HepG2 (cell line): ENCODE data around the gene FIZ1. TPM values are rescaled to one million over a fixed set of nuclear protein-coding genes. Genes with fewer than 3 reads are reported as not detected.

Source experiments
- ATAC-seq: fragments of 200-7000 bp; cut with Tn5 transposase; 3 replicates; pipeline ENCODE4 v1.9.1; 2020; ENCODE audit warnings: mild to moderate bottlenecking, moderate library complexity
- BruUV-seq: library from RNA; stranded (reverse); fragments of 400-500 nt; replicated peaks from 2 replicates; lab custom pipeline; 2021; lab: Mats Ljungman, UMichigan
- CTCF ChIA-PET: fragments of 300-600 bp; formaldehyde crosslinking; extraction: SDS; loops from one replicate; lab custom pipeline; 2021; ENCODE audit warnings: low total read pairs, inconsistent platforms, low intra/inter-chr PET ratio; lab: Yijun Ruan, JAX
- POLR2A ChIA-PET: fragments of 350-600 bp; sonication (Branson Sonifier 250); formaldehyde crosslinking; loops from one replicate; lab custom pipeline; 2020; ENCODE audit warnings: antibody characterized with exemption, inconsistent platforms; lab: Yijun Ruan, JAX
- DNase-seq: peaks from one replicate; pipeline ENCODE4 v3.0.0-alpha.2; 2015; ENCODE audit warnings: low spot score
- FAIRE-seq: peaks from 3 replicates; lab custom pipeline; 2011; peaks lifted over from hg19 to GRCh38; lab: Jason Lieb, UNC
- H2AFZ ChIP-seq: one replicate; pipeline ENCODE4 v1.6.1; 2011; ENCODE audit warnings: low read length, inconsistent platforms
- H3K27ac ChIP-seq: fragments of 300-600 bp; 3 replicates; pipeline ENCODE4 v1.8.0; 2011; ENCODE audit warnings: mixed run types, mild to moderate bottlenecking, mixed read lengths, low read length, inconsistent platforms; ENCODE audit not compliant: insufficient read depth; ENCODE audit errors: extremely low read length
- H3K27me3 ChIP-seq, 2 experiments: fragments of 200-600 bp in 1 of 2; 2 replicates in 1 of 2; 3 replicates in 1 of 2; pipeline versions ENCODE4 v1.6.0 to v1.8.0; 2011; ENCODE audit warnings: low read length in 2 of 2, mild to moderate bottlenecking in 2 of 2, moderate library complexity in 2 of 2, inconsistent platforms in 1 of 2; ENCODE audit not compliant: insufficient read depth in 2 of 2, control insufficient read depth in 1 of 2
- H3K36me3 ChIP-seq, 2 experiments: fragments of 200-600 bp in 1 of 2; replicated peaks in 1 of 2; 2 replicates in 1 of 2; 3 replicates in 1 of 2; pipeline versions ENCODE4 v1.5.1 to v1.8.0; 2011; ENCODE audit warnings: low read length in 2 of 2, inconsistent platforms in 1 of 2; ENCODE audit not compliant: insufficient read depth in 2 of 2, control insufficient read depth in 1 of 2
- H3K4me1 ChIP-seq: 2 replicates; pipeline ENCODE4 v1.5.1; 2012; ENCODE audit warnings: low read length, inconsistent platforms; ENCODE audit not compliant: insufficient read depth
- H3K4me2 ChIP-seq: 2 replicates; pipeline ENCODE4 v1.6.0; 2011; ENCODE audit warnings: low read depth, low read length, inconsistent platforms
- H3K4me3 ChIP-seq, 3 experiments: fragments of 200-600 bp in 1 of 3; sonication (generic), shearing (Covaris generic) in 1 of 3; replicated peaks in 1 of 3; 2 replicates each; pipeline ENCODE4 v1.5.1; 2011 to 2016; ENCODE audit warnings: low read length in 3 of 3, inconsistent platforms in 2 of 3, low read depth in 2 of 3, mild to moderate bottlenecking in 2 of 3, control low read depth in 1 of 3, mixed read lengths in 1 of 3; ENCODE audit not compliant: insufficient read depth in 1 of 3
- H3K79me2 ChIP-seq: one replicate; pipeline ENCODE4 v1.6.1; 2011; ENCODE audit warnings: low read length, inconsistent platforms; ENCODE audit not compliant: insufficient read depth
- H3K9ac ChIP-seq: 2 replicates; pipeline ENCODE4 v1.6.0; 2011; ENCODE audit warnings: mild to moderate bottlenecking, low read depth, low read length, inconsistent platforms; ENCODE audit not compliant: insufficient read depth
- H3K9me3 ChIP-seq: 2 replicates; pipeline ENCODE4 v1.5.1; 2012; ENCODE audit warnings: mild to moderate bottlenecking, low read length
- H4K20me1 ChIP-seq: 2 replicates; pipeline ENCODE4 v1.6.0; 2011; ENCODE audit warnings: inconsistent platforms, mild to moderate bottlenecking, low read length, moderate library complexity; ENCODE audit not compliant: insufficient read depth
- HMG20B ChIP-seq: conservative IDR thresholded peaks from 2 replicates; pipeline ENCODE4 v1.6.1; 2016; ENCODE audit warnings: missing genetic modification reagents, missing compliant biosample characterization
- JUN ChIP-seq: sonication (generic); formaldehyde crosslinking; IDR thresholded peaks from 2 replicates; pipeline ENCODE4 v1.4.0; 2020; ENCODE audit warnings: mild to moderate bottlenecking, missing genetic modification reagents
- MXD4 ChIP-seq: IDR thresholded peaks from 2 replicates; pipeline ENCODE4 v1.6.1; 2016; ENCODE audit warnings: mild to moderate bottlenecking, missing biosample characterization, missing genetic modification reagents
- NFRKB ChIP-seq: fragments of 450-650 bp; IDR thresholded peaks from 2 replicates; pipeline ENCODE4 v1.6.1; 2017
- SOX5 ChIP-seq: IDR thresholded peaks from 2 replicates; pipeline ENCODE4 v1.6.1; 2016; ENCODE audit warnings: borderline replicate concordance
- XRCC5 ChIP-seq: fragments of 200-400 bp; formaldehyde crosslinking; optimal IDR thresholded peaks from 2 replicates; pipeline ENCODE3; 2017; ENCODE audit warnings: mild to moderate bottlenecking, low read length
- ZFX ChIP-seq: sonication (generic); formaldehyde crosslinking; IDR thresholded peaks from 2 replicates; pipeline ENCODE4 v1.4.0; 2020; ENCODE audit warnings: mild to moderate bottlenecking, low read depth, missing genetic modification reagents, moderate library complexity
- ZNF234 ChIP-seq: sonication (generic); formaldehyde crosslinking; conservative IDR thresholded peaks from 2 replicates; pipeline ENCODE4 v1.5.1; 2020; ENCODE audit warnings: mild to moderate bottlenecking, missing genetic modification reagents
- ZNF253 ChIP-seq: sonication (generic); formaldehyde crosslinking; IDR thresholded peaks from 2 replicates; pipeline ENCODE4 v1.8.0; 2022; ENCODE audit warnings: mild to moderate bottlenecking, missing genetic modification reagents, borderline replicate concordance
- ZNF331 ChIP-seq: sonication (generic); formaldehyde crosslinking; IDR thresholded peaks from 2 replicates; pipeline ENCODE4 v1.4.0; 2020; ENCODE audit warnings: missing genetic modification reagents
- ZNF431 ChIP-seq: sonication (generic); formaldehyde crosslinking; IDR thresholded peaks from 2 replicates; pipeline ENCODE4 v1.9.0; 2022; ENCODE audit warnings: missing genetic modification reagents, low read depth, mild to moderate bottlenecking, borderline replicate concordance
- ZNF484 ChIP-seq: sonication (generic); formaldehyde crosslinking; IDR thresholded peaks from 2 replicates; pipeline ENCODE4 v1.5.1; 2020; ENCODE audit warnings: mild to moderate bottlenecking, low read depth, missing genetic modification reagents, borderline replicate concordance
- ZNF550 ChIP-seq: sonication (generic); formaldehyde crosslinking; IDR thresholded peaks from 2 replicates; pipeline ENCODE4 v1.4.0; 2020; ENCODE audit warnings: mild to moderate bottlenecking, missing genetic modification reagents, borderline replicate concordance
- ZNF782 ChIP-seq: sonication (generic); formaldehyde crosslinking; IDR thresholded peaks from 2 replicates; pipeline ENCODE4 v1.4.0; 2020; ENCODE audit warnings: missing genetic modification reagents, mild to moderate bottlenecking, borderline replicate concordance
- WGBS: methylation state at CpG from one replicate; pipeline ENCODE4 v1.1.6; 2017; ENCODE audit warnings: low lambda C conversion rate; 5-methylcytosine and 5-hydroxymethylcytosine counted together
- in situ Hi-C: cut with HindIII; loops from 2 replicates; pipeline ENCODE4 v1.10.0; 2017; ENCODE audit warnings: low pct_unique_long_range_greater_than_20kb; ENCODE audit not compliant: extremely low pct_ligation_motif_present
- intact Hi-C: fragments of 100-400 bp; cut with micrococcal nuclease; formaldehyde crosslinking; loops from one replicate; pipeline ENCODE4 v1.10.0; 2022; ENCODE audit not compliant: unreplicated experiment
- polyA plus RNA-seq, 8 experiments: library from polyadenylated mRNA; depleted of rRNA in 3 of 8; stranded (reverse) in 7 of 8; unstranded in 1 of 8; fragments of >200 nt; fragmentation: Illumina TruSeq in 4 of 8; extraction: Trizol in 4 of 8; gene quantifications; 2 replicates each; pipeline versions ENCODE4 v1.2.1 to v1.2.3, GENCODE V29; 2011 to 2016; ENCODE audit warnings: low read depth in 4 of 8, missing spikeins in 1 of 8, mixed read lengths in 1 of 8; ENCODE audit not compliant: insufficient read depth in 1 of 8
- total RNA-seq, 5 experiments: library from RNA; depleted of rRNA; stranded (reverse); fragments of >200 nt; fragmentation: Illumina TruSeq; extraction: Trizol; gene quantifications; 2 replicates each; pipeline ENCODE4 v1.2.3, GENCODE V29; 2016; ENCODE audit warnings: low read depth in 1 of 5
- TF ChIP-seq, protein P1 (sequence below): sonication (generic); formaldehyde crosslinking; IDR thresholded peaks from 2 replicates; pipeline ENCODE4 v1.5.0; 2020; ENCODE audit warnings: missing genetic modification reagents
- TF ChIP-seq, protein P2 (sequence below): sonication (generic); formaldehyde crosslinking; IDR thresholded peaks from 2 replicates; pipeline ENCODE4 v1.9.0; 2021; ENCODE audit warnings: missing genetic modification reagents, borderline replicate concordance
- TF ChIP-seq, protein P3 (sequence below): sonication (generic); formaldehyde crosslinking; IDR thresholded peaks from 2 replicates; pipeline ENCODE4 v1.8.0; 2022; ENCODE audit warnings: missing genetic modification reagents, mild to moderate bottlenecking, moderate library complexity, borderline replicate concordance

FIZ1 gene
- total and polyA plus RNA-seq, 2 of the 13 experiments (the other 11 are each of a cell fraction or from before 2014, with no cell fraction given): 3.6 to 5.9 TPM

DNA sequence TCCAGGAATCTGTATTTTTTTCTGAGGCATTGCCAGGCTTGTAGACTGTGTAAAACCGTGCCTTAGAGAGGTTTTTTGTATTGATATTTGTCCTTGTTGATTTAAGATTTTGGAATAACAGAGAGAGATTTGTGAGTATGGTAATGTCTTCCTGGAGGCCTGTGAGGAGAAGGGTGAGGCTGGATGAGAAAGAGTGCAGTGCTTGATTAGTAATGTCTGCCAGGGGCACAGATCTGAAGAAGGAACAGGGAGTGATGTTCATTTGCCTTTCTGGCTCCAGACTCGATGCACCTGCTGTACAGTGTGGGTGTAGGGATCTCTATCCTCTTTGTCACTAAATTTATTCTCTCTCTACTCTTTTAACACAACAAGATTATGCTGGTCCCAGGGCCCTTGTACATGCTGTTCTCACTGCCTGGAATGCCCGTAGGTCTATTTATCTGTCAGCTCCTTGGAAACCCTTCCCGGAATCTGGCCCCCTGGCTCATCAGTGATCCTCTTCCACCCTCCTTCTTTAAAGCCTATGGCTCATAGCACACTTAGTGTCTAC lies 4.2 kb downstream of the FIZ1 start (continued):
- TF ChIP-seq XRCC5 (no peak), ZNF484 (CRISPR knock-in tag) (no peak), HMG20B (CRISPR knock-in tag) (no peak)
- TF ChIP-seq, protein P1, sequence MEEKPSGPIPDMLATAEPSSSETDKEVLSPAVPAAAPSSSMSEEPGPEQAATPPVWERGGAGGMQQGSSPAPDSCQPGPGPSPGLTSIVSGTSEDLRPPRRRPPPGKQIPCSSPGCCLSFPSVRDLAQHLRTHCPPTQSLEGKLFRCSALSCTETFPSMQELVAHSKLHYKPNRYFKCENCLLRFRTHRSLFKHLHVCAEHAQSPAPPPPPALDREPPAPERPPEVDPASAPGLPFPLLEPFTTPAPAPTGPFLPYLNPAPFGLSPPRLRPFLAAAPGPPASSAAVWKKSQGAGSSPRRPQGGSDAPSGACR: no peak

DNA sequence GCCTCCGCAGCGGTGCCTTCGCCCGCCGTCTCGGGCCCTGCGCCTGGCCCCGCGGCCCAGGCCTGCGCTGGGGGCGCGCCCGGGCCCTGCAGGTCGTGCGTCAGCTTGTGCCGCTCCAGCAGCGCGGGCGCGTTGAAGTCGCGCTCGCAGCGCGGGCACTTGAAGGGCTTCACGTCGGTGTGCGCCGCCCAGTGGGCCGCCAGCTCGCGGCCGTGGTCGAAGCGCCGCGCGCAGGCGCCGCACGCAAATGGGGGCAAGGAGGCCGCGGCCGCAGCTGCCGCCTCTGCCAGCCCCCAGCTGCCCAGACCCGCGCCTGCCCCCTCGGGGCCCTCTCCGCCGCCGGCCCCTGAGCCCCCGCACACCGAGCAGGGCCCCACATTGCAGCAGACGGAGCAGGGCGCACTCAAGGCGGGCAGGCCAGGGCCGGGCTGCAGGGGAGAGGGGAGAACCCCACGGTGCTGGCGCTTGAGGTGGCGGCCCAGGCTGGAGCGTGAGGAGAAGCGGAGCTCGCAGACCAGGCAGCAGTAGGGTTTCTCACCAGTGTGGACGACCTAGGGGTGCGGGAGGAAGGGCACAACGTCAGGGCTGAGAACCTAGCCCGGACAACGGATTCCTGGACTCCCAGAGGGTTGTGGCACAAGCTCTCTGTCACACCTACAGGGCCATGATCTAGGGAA lies 6.1 kb downstream of the FIZ1 start:
- H2AFZ ChIP-seq: no peak overlapping the region
- no peaks in the 10 kb centered on the region for H3K9me3 ChIP-seq
- 99% methylated on average over 28 of the region's 68 CpGs for WGBS
- no peaks in the 10 kb centered on the region for H3K27me3 ChIP-seq
- no peak for ATAC-seq
- CTCF ChIA-PET: no interaction called here
- intact Hi-C loops (no loop called here), in situ Hi-C loops (no loop called here)
- H3K4me2 ChIP-seq: no peak overlapping the region
- peaks cover 10 to 29% of the 10 kb centered on the region in 2 experiments; a peak in 4 of 5 replicates for H3K36me3 ChIP-seq
- H3K79me2 ChIP-seq: no peaks in the 10 kb centered on the region
- no peak overlapping the region for H3K27ac ChIP-seq
- H4K20me1 ChIP-seq: 0 out of 2 replicates have a peak, but pooled peaks cover under 1% of the 10 kb centered on the region
- H3K4me3 ChIP-seq: no peak overlapping the region
- no peak for FAIRE-seq
- no TSS peak for BruUV-seq
- POLR2A ChIA-PET: no interaction called here
- peaks cover 2% of the 10 kb centered on the region for H3K4me1 ChIP-seq
- H3K9ac ChIP-seq: no peak overlapping the region
- DNase-seq: no peak
- TF ChIP-seq JUN (CRISPR knock-in tag) (no peak), ZNF782 (CRISPR knock-in tag) (no peak), SOX5 (CRISPR knock-in tag) (no peak), ZNF431 (CRISPR knock-in tag) (no peak), NFRKB (no peak), ZNF550 (CRISPR knock-in tag) (no peak), ZNF234 (CRISPR knock-in tag) (no peak), ZFX (CRISPR knock-in tag) (no peak), ZNF331 (no peak), MXD4 (no peak), ZNF253 (CRISPR knock-in tag) (no peak)
- TF ChIP-seq, protein P2, sequence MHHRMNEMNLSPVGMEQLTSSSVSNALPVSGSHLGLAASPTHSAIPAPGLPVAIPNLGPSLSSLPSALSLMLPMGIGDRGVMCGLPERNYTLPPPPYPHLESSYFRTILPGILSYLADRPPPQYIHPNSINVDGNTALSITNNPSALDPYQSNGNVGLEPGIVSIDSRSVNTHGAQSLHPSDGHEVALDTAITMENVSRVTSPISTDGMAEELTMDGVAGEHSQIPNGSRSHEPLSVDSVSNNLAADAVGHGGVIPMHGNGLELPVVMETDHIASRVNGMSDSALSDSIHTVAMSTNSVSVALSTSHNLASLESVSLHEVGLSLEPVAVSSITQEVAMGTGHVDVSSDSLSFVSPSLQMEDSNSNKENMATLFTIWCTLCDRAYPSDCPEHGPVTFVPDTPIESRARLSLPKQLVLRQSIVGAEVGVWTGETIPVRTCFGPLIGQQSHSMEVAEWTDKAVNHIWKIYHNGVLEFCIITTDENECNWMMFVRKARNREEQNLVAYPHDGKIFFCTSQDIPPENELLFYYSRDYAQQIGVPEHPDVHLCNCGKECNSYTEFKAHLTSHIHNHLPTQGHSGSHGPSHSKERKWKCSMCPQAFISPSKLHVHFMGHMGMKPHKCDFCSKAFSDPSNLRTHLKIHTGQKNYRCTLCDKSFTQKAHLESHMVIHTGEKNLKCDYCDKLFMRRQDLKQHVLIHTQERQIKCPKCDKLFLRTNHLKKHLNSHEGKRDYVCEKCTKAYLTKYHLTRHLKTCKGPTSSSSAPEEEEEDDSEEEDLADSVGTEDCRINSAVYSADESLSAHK (CRISPR knock-in tag): no peak
- TF ChIP-seq, protein P3, sequence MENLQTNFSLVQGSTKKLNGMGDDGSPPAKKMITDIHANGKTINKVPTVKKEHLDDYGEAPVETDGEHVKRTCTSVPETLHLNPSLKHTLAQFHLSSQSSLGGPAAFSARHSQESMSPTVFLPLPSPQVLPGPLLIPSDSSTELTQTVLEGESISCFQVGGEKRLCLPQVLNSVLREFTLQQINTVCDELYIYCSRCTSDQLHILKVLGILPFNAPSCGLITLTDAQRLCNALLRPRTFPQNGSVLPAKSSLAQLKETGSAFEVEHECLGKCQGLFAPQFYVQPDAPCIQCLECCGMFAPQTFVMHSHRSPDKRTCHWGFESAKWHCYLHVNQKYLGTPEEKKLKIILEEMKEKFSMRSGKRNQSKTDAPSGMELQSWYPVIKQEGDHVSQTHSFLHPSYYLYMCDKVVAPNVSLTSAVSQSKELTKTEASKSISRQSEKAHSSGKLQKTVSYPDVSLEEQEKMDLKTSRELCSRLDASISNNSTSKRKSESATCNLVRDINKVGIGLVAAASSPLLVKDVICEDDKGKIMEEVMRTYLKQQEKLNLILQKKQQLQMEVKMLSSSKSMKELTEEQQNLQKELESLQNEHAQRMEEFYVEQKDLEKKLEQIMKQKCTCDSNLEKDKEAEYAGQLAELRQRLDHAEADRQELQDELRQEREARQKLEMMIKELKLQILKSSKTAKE (CRISPR knock-in tag): no peak
